Measurements from ENCODE around the gene RAB3GAP2.
"Not testable (repeated sequence)": the region's sequence is repeated elsewhere in the genome, so short reads cannot be mapped to it uniquely, and the experiment has no call there.

The RAB3GAP2 gene

DNA sequence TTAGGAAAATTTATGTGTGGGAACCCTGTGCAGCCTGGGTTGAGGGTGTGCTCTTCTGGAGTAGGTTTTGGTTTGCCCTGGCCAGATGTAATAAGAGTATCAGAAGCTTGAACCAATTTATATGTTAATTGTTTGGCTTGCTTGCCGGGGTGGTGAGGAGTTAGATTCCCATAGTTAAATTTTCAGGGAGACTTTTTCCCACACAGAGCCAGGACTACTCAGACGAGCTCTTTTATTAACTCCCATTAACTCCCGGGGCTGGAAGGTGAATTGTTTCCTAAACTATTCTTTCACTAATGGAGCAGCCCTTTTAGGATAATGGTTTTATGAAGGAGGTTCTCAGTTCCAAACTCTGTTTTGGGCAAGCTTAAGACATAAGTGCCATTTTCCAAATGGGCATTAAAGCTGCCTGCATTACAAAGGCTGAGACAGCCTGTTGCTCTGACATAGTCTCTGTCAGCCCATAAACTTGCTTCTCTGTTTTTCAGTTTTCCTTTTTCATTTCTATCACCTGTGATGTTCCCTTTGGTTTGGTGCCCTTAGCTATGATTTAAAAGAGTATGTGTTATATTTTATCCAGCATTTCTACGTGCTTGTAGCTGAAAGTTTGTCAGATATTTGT, 18.0 kb upstream of the RAB3GAP2 start:
- FAIRE-seq = no peak

DNA sequence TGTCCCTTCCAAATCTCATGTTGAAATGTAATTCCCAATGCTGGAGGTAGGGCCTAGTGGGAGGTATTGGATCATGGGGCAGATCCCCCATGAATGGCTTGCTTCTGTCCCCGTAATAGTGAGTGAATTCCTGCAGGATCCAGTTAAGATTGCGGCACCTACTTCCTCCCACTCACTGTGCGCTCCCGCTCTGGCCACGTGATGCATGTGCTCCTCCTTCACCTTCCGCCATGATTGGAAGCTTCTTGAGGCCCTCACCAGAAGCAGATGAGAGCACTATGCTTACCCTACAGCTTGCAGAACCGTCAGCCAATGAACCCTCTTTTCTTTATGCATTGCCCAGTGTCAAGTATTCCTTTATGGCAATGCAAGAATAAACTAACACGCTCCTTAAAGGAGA, 14.9 kb upstream of the RAB3GAP2 start:
- FAIRE-seq = no peak

DNA sequence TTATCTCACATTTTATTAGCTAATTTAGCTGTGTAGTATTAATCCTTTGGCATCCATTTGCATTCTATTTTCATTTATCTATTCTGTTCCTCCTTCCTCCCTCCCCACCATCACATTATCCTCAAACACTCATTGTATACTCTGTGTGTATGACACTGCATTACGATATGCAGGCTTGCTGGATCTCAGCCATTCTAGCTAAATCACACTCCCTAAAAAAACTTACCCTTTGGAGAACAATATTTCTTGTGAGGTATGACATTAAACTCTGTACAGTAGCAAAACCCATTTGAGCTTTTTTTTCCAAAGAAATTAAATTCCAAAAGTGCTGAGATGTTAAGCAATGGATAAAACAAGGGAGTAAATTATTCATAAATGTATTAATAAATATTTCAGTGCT, 11.4 kb upstream of the RAB3GAP2 start:
- no peak for FAIRE-seq

DNA sequence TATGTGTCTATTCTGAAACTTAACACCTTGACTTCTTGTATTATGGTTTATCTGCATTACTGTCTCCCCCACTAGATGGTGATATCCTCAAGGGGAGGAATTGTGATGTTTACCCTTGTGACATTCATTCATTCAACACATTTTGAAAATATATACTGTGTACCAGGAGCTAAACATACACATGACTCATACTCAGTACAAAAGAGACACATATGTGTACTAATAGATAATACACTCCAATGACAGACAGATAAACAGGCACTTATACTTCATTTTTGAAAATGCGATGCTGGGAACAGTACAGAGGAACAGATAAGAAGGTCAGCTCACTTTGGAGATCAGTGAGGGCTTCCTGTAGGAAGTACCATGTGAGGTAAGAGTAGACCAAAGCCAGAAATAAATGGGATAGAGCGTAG, 8.9 kb upstream of the RAB3GAP2 start:
- FAIRE-seq = no peak

DNA sequence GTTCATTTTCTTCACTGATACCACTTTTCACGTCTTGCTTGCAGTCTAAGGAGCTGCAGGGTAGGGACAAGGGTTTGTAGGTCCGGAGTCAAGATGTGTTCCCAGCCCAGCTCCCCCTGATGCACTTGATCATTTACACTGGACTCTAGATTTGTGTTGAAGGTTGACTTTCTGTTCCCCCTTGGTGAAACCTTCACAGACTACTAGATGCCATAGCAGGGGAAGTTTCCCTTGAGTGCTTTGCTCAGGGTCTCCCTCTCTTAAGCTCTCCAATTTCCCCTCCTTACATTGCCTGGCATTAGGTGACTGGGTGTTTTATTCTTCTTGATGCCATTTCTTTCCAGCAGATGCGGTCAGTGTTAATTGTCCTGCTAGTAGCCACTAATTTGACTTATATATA, 8.0 kb upstream of the RAB3GAP2 start:
- no peak for FAIRE-seq

DNA sequence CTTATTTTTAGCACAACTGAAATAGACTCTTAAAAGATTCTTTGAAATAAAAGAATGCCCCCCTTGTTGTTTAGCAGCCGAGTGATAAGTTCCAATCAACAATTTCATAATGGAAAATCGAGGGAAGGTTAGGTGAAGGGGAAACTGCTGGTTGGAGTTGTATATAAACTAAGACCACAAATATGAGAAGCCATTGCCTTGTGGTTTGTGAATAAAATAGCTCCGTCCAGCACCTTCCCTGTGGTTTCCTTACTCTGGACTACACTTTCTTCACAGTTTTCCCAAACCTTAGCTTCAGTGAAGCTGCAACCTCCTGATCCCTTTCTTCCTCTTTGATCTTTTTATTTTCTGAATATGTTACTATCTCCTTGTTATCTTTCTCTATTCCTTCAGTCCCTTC, 6.7 kb upstream of the RAB3GAP2 start:
- FAIRE-seq = no peak

DNA sequence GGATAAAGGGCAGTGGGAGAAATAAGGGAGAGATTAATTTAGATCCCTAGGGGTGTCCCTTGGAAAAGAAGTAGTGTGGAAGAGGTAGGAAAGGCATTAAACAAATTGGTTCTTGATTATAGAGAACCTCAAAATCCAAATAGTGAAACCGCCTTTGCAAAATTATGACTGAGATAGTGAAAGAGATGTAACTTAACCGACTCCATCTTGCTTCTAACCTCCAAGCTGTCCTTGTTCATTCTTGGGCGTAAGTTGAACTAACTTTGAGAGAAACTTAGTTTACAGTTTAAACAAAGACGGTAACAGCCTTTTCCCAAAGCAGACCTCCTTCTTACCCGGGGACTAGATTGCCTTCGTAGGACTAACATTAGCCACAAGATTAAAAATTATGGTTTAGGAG, 3.2 kb upstream of the RAB3GAP2 start:
- no peak for FAIRE-seq

DNA sequence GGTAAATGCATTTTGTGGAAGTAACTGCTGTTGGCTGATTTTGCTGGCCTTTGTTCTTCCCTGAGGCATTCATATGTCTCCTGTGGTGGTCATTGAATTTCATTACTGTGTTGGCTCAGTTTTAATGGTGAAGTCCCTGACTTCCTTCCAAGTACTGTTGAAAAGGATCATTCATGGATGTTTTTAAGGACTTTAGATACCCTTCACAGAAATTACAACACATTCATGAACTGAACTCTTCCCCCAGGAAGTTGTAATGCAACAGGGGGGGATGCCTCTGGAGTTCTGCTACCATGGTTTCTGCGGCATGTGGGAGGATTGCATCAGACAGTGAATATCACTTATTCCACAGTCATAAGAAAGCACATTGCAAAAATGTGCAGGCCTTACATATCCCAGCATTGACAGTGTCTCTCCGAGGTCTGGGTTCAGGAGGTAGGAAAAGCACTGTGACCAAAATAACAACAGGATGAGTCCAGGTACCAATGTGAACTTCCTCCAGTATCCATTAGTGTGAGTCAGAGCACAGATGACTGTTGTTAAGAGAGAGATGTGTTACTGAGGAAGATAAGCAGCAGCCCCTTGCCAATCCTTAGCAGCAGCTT, 2.1 kb upstream of the RAB3GAP2 start:
- FAIRE-seq = no peak

DNA sequence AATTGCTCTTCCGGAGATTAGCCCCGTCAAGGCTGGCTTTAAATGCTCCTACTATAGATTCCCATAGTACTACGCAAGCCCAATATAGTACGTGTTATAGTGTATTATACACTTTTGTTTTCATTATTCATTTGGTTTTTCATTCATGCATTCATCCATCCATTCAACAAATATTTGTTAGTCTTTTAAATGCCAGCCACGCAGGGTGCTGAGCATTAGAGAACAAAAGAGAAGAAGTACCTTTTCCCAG, 513 bp upstream of the RAB3GAP2 start:
- FAIRE-seq = no peak

DNA sequence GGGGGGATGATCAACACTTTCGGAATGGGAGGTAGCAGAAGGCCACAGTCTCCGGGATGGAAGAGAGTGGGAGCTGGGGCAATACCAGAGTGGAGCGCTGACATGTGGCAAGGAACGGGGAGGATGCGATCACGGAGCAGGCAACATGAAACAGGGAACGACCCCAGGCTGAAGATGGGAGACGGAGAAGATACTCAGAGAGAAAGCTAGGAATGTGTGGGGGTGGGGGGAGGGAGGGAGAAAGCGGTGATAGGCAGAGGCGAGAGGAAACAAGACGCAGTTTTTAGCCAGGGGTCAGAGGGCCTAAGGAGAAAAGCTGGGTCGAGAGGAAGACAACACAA, 577 bp downstream of the RAB3GAP2 start:
- FAIRE-seq = no peak

DNA sequence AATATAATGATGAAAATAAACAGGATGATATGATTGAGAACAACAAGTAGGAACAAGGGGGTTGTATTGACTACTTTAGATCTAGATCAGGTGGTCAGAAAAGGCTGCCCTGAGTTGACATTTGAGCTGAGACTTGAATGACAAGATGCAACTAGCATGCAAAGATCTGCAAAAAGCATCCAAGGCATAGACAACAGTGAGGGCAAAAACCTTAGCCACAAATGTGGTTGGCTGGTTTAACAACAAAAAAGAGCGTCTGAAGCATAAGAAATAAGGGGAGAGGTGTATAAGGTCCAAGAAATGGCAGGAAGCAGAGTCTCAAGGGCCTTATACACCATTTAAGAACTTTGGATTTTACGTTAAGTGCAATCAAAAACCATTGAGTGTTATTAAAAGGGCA, 3.2 kb downstream of the RAB3GAP2 start:
- FAIRE-seq = no peak

DNA sequence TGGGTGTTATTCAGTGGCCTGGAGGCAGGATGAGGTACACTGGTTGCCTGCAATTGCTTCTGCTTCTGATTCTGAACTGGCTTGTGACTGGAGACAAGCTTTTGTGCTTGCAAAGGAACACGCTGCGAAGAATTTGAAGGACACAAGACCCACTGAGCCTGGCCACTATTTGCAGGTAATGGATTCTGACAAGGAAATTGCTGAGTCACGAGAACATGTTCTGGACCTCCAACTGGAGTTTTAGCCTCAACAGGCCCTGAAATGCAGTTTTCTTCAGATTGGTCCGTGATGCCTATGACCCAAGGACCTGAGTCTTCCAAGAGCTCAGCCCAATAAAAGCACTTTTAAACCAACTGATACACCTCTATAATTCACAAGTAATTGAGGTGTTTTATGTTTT, 4.6 kb downstream of the RAB3GAP2 start:
- FAIRE-seq = no peak

DNA sequence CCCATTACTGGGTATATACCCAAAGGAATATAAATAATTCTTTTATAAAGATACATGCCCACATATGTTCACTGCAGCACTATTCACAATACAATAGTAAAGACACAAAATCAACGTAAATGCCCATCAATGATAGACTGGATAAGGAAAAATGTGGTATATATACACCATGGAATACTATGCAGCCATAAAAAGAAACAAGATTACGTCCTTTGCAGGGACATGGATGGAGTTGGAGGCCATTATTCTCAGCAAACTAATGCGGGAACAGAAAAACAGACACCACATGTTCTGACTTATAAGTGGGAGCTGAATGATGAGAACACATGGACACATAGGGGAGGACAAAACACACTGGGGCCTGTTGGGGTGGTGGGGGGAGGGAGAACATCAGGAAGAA, 12.0 kb downstream of the RAB3GAP2 start:
- FAIRE-seq = not testable (repeated sequence)

DNA sequence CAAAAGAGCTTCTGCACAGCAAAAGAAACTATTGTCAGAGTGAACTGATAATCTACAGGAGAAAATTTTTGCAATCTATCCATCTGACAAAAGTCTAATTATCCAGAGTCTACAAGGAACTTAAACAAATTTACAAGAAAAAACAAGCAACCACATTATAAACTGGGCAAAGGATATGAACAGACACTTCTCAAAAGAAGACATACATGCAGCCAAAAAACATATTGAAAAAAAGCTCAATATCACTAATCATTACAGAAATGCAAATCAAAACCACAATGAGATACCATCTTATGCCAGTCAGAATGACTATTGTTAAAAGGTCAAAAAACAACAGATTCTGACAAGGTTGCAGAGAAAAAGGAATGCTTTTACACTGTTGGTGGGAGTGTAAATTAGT, 12.5 kb downstream of the RAB3GAP2 start:
- FAIRE-seq = not testable (repeated sequence)

DNA sequence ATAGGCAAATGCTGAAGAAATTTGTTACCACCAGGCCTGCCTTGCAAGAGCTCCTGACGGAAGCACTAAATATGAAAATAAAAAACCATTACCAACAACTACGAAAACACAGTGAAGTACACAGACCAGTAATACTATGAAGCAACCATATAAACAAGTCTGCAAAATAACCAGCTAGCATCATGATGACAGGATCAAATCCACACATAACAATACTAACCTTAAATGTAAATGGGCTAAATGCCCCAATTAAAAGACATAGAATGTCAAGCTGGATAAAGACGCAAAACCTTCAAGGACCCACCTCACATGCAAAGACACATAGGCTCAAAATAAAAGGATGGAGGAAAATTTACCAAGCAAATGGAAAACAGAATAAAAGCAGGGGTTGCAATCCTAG, 16.1 kb downstream of the RAB3GAP2 start:
- FAIRE-seq = not testable (repeated sequence)

DNA sequence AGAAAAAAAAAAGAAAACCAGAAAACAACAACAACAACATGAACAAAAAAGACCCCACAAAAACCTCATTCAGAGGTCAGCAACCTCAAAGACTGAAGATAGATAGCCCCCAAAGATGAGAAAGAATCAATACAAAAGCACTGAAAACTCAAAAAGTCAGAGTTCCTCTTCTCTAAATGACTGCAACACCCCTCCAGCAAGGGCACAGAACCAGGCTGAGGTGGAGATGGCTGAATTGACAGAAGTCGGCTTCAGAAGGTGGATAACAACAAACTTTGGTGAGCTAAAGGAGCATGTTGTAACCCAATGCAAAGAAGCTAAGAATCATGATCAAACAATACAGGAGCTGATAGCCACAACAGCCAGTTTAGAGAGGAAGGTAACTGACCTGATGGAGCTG, 17.0 kb downstream of the RAB3GAP2 start:
- no peak for FAIRE-seq

DNA sequence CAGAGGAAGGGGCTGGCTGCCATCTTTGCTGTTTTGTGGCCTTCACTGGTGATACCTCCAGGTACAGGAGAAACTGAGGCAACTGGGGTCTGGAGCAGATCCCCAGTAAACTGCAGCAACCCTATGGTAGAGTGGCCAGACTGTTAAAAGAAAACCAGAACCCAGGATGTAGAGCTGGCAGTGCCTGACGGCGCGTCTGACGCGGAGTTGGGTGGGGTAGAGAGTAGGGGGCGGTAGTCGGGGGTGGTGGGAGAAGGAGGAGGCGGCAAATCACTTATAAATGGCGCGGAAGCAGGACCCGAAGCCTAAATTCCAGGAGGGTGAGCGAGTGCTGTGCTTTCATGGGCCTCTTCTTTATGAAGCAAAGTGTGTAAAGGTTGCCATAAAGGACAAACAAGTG, 19.0 kb downstream of the RAB3GAP2 start:
- FAIRE-seq = not testable (repeated sequence)

DNA sequence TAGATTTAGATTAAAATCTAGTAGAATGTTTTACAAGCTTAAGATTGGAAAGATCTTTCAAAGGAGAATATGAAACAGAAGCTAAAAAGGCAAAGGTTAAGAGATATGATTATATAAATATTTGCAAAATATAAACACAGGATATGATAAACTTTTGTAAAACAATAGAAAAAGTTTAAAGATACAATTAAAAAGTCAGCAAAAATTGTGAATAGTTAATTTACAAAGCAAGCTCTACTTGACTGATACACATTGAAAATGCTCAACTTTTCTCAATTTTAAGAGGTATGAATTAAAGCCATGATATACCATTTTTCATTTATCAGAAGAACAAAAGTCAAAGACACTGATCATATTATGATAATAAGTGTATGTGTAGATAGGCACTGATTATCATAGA, 21.0 kb downstream of the RAB3GAP2 start:
- FAIRE-seq = no peak

DNA sequence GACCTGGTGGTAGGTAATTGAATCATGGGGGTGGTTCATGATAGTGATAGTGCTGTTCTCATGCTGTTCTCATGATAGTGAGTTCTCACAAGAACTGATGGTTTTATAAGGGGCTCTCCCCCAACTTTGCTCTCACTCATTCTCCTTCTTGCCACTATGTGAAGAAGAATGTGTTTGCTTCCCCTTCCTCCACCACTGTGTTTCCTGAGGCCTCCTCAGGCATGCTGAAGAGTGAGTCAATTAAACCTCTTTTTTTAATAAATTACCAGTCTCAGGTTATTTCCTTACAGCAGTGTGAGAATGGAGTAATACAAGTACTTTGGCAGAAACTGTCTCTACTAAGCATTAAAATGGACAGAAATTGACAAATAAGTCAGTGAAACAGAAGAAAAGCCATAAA, 21.6 kb downstream of the RAB3GAP2 start:
- no peak for FAIRE-seq

DNA sequence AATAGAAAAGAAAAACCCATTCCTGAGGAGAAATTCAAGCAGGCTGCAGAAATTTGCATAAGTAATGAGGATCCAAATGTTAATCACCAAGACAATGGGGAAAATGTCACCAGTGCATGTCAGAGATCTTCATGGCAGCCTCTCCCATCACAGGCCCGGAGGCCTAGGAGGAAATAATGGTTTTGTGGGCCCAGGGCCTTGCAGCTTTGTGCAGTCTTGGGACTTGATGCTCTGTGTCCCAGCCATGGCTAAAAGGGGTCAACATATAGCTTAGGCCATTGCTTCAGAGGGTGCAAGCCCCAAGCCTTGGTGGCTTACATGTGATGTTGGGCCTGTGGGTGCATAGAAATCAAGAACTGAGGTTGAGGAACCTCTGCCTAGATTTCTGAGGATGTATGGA, 22.7 kb downstream of the RAB3GAP2 start:
- no peak for FAIRE-seq

DNA sequence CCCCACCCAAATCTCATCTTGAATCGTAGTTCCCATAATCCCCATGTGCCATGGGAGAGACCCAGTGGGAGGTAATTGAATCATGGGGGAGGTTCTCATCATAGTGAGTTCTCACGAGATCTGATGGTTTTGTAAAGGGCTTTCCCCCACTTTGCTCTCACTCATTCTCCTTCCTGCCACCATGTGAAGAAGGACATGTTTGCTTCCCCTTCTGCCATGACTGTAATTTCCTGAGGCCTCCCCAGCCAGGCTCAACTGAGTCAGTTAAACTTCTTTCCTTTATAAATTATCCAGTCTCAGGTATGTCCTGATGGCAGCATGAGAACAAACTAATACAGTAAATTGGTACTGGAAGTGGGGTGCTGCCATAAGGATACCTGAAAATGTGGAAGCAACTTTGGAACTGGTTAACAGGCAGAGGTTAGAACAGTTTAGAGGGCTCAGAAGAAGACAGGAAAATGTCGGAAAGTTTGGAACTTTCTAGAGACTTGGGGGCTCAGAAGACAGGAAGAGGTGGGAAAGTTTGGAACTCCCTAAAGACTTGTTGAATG, 23.5 kb downstream of the RAB3GAP2 start:
- not testable (repeated sequence) for FAIRE-seq

DNA sequence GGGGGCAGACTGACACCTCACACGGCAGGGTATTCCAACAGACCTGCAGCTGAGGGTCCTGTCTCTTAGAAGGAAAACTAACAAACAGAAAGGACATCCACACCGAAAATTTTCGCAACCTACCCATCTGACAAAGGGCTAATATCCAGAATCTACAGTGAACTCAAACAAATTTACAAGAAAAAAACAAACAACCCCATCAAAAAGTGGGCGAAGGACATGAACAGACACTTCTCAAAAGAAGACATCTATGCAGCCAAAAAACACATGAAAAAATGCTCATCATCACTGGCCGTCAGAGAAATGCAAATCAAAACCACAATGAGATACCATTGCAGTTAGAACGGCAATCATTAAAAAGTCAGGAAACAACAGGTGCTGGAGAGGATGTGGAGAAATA, 26.4 kb downstream of the RAB3GAP2 start:
- not testable (repeated sequence) for FAIRE-seq

DNA sequence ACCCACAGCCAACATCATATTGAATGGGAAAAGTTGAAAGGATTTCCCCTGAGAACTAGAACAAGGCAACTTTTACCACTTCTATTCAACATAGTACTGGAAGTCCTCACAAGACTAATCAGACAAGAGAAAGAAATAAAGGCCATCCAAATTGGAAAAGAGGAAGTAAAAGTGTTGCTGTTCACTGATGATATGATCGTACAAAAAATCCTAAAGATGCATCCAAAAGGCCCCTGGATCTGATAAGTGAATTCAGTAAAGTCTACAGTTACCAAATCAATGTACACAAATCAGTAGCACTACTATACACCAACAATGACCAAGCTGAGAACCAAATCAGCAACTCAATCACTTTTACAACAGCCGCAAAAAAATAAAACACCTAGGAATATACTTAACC, 28.3 kb downstream of the RAB3GAP2 start:
- FAIRE-seq = no peak

DNA sequence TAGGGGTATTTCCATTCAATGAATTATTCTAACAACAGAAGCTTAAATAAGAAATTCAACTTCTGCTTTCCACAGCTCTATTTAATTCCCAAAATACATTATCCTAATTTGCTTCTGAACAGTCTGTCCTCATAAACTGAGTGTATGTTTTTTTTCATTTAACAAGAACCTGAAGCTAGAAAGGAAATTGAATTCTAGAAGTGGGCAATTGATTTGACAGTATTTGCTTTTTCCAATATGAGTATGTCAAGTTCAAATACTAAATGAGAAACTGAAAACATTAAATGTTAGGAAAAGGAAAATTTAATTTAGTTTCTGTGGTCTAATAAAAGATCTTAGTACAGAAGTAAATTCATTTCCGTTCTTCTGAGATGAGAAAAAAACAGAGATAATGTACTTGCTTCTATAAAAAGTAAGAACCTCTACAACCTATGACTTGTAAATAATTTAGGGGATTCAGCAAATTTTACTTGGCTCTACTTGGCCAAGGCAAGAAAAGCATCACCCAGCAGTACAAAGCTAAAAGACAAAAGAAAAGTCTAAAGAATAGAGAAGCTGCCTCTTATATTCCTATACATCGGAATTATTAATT, 31.1 kb downstream of the RAB3GAP2 start:
- FAIRE-seq = no peak

DNA sequence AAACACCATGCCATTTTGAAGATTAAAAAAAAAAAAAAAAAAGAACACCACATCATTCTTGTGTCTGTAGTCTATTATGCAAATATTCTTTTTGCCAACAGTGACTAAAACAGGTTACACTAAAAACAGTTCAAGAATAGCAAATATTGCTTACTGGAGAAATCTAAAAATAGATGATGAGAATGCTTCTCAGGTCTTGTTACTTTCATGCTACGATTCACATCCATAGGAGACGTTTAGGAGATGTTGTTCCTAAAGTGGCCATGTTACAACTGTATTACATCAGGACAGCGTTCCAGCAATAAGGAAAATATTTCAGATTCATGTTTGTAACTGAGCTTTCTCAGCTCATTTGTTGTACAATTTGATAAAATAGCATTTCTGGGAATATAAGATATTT, 32.3 kb downstream of the RAB3GAP2 start:
- FAIRE-seq = no peak
